WERI-Rb-1 (cell line): ENCODE results near the gene HECTD2.

Experiments
- DNase-seq: peaks from one replicate; pipeline ENCODE4 v3.0.0-alpha.2; 2020
- H3K27ac ChIP-seq: fragments of 250-450 bp; sonication (Bioruptor Pico); 2 replicates; pipeline ENCODE4 v1.5.1; 2020; ENCODE audit warnings: mild to moderate bottlenecking, moderate library complexity
- H3K27me3 ChIP-seq: fragments of 250-450 bp; sonication (Bioruptor Pico); 2 replicates; pipeline ENCODE4 v1.5.1; 2021; ENCODE audit warnings: mild to moderate bottlenecking, low read depth, moderate library complexity; ENCODE audit not compliant: insufficient read depth, severe bottlenecking
- H3K36me3 ChIP-seq: fragments of 250-450 bp; sonication (Bioruptor Pico); 2 replicates; pipeline ENCODE4 v1.5.1; 2020; ENCODE audit warnings: mild to moderate bottlenecking, moderate library complexity
- H3K4me3 ChIP-seq: 2 replicates; pipeline ENCODE4 v1.5.1; 2011; ENCODE audit warnings: low read depth, mild to moderate bottlenecking, control low read depth, low read length
- H3K9me3 ChIP-seq: fragments of 250-450 bp; sonication (Bioruptor Pico); 2 replicates; pipeline ENCODE4 v1.5.1; 2021; ENCODE audit warnings: mild to moderate bottlenecking, moderate library complexity; ENCODE audit not compliant: severe bottlenecking
- CTCF ChIP-seq: IDR thresholded peaks from 2 replicates; pipeline ENCODE4 v1.5.1; 2011; ENCODE audit warnings: low read depth, mild to moderate bottlenecking, control low read depth, inconsistent platforms, low read length

The HECTD2 gene

GRCh38 chr10:91537614-91538383 lies 127.7 kb downstream of the HECTD2 start:
- Histone ChIP-seq H3K27ac (no peak overlapping the region), H3K36me3 (no peaks in the 10 kb centered on the region), H3K27me3 (no peaks in the 10 kb centered on the region), H3K4me3 (no peak overlapping the region), H3K9me3 (no peaks in the 10 kb centered on the region)
- DNase-seq, result no peak
- no peak for TF ChIP-seq CTCF

- Histone ChIP-seq H3K27me3 (no peaks in the 10 kb centered on the region), H3K4me3 (no peak overlapping the region), H3K36me3 (no peaks in the 10 kb centered on the region), H3K9me3 (no peaks in the 10 kb centered on the region), H3K27ac (no peak overlapping the region)
- DNase-seq, result no peak
- TF ChIP-seq CTCF, result no peak
These were observed 129.8 kb downstream of the HECTD2 start for GRCh38 chr10:91539930-91540329.

- Histone ChIP-seq H3K27me3 (no peaks in the 10 kb centered on the region), H3K36me3 (no peaks in the 10 kb centered on the region), H3K27ac (no peak overlapping the region), H3K9me3 (no peaks in the 10 kb centered on the region), H3K4me3 (no peak overlapping the region)
- DNase-seq, result no peak
- no peak for TF ChIP-seq CTCF
These were observed 130.6 kb downstream of the HECTD2 start for GRCh38 chr10:91540733-91541132.

GRCh38 chr10:91541481-91541880 lies 131.3 kb downstream of the HECTD2 start:
- H3K36me3 ChIP-seq, result no peaks in the 10 kb centered on the region
- no peak overlapping the region for H3K27ac ChIP-seq
- H3K4me3 ChIP-seq, result no peak overlapping the region
- H3K9me3 ChIP-seq, result no peaks in the 10 kb centered on the region
- DNase-seq, result no peak
- no peaks in the 10 kb centered on the region for H3K27me3 ChIP-seq
- no peak for TF ChIP-seq CTCF

GRCh38 chr10:91545384-91545783 lies 135.2 kb downstream of the HECTD2 start:
- no peaks in the 10 kb centered on the region for H3K27me3 ChIP-seq
- no peak overlapping the region for H3K27ac ChIP-seq
- no peaks in the 10 kb centered on the region for H3K36me3 ChIP-seq
- no peak for DNase-seq
- no peak for TF ChIP-seq CTCF
- no peak overlapping the region for H3K4me3 ChIP-seq
- H3K9me3 ChIP-seq, result no peaks in the 10 kb centered on the region

GRCh38 chr10:91545838-91546237 lies 135.7 kb downstream of the HECTD2 start:
- Histone ChIP-seq H3K4me3 (no peak overlapping the region), H3K36me3 (no peaks in the 10 kb centered on the region), H3K27me3 (no peaks in the 10 kb centered on the region), H3K27ac (no peak overlapping the region), H3K9me3 (no peaks in the 10 kb centered on the region)
- no peak for TF ChIP-seq CTCF
- no peak for DNase-seq
